ENCODE data around the gene FAM83D. TPM values are rescaled to one million over a fixed set of nuclear protein-coding genes. Genes with fewer than 3 reads are reported as not detected.

The FAM83D gene
- total and polyA plus RNA-seq, 2 of the 8 experiments (the other 6 are each of a cell fraction or from before 2014, with no cell fraction given): 60.9 to 62.6 TPM

DNA sequence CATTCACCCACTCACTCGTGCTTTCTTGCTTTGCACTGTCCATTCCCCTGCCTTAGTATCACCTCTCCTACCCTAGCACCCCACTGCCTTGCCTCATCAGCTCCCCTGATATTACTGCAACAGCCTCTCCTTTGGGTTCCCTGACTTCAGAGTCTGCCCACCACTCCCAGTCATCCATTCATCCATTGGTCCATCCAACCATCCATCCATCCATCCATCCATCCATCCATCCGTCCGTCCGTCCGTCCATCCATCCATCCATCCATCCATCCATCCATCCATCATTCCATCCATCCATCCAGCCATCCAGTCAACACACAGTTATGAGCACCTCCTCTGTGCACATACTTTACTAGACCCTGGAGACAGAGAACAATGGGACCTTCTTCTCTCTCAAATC is 22.9 kb upstream of the FAM83D start (continued):
- TF ChIP-seq ZNF274 (IDR thresholded peaks at IDR 0.05; ENCODE audit: borderline replicate concordance, extremely low read depth, low read length): no peak
- no peak for TF ChIP-seq GABPA (IDR thresholded peaks at IDR 0.05; ENCODE audit: borderline replicate concordance, insufficient read depth, low read length)
- TF ChIP-seq JUN (IDR thresholded peaks at IDR 0.05; ENCODE audit: low read depth, low read length): no peak
